ENCODE results near the gene LATS1.

Gene LATS1

DNA sequence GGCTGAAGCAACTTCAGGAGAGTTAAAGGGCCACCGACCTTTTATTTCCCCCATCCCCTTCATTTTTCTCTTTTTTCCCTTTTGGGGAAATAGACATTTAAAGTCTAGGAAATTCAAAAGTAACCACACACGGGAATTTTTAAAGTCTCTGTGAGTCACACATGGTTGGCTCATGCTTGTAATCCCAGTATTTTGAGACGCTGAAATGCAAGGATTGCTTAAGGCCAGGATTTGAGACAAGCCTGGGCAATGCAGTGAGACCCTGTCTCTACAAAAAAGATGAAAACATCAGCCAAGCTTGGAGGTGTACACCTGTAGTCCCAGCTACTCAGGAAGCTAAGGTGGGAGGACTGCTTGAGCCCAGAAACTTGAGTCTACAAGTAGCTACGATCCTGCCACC, 103.6 kb downstream of the LATS1 start:
- H3K9me3 ChIP-seq, result no peaks in the 10 kb centered on the region
- DNase-seq, result no peak
- peaks cover 3% of the 10 kb centered on the region; the same call in 1 of the 2 replicates for H3K4me1 ChIP-seq
- TF ChIP-seq, protein P1, sequence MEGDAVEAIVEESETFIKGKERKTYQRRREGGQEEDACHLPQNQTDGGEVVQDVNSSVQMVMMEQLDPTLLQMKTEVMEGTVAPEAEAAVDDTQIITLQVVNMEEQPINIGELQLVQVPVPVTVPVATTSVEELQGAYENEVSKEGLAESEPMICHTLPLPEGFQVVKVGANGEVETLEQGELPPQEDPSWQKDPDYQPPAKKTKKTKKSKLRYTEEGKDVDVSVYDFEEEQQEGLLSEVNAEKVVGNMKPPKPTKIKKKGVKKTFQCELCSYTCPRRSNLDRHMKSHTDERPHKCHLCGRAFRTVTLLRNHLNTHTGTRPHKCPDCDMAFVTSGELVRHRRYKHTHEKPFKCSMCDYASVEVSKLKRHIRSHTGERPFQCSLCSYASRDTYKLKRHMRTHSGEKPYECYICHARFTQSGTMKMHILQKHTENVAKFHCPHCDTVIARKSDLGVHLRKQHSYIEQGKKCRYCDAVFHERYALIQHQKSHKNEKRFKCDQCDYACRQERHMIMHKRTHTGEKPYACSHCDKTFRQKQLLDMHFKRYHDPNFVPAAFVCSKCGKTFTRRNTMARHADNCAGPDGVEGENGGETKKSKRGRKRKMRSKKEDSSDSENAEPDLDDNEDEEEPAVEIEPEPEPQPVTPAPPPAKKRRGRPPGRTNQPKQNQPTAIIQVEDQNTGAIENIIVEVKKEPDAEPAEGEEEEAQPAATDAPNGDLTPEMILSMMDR (IDR thresholded peaks at IDR 0.05; ENCODE audit: low read depth, low read length), result no peak
- 0 out of 2 replicates have a peak, but pooled peaks cover 3% of the 10 kb centered on the region for H3K36me3 ChIP-seq
- no peak overlapping the region for H3K4me3 ChIP-seq (ENCODE audit: low read depth, low read length)
- no peaks in the 10 kb centered on the region for H3K27me3 ChIP-seq

DNA sequence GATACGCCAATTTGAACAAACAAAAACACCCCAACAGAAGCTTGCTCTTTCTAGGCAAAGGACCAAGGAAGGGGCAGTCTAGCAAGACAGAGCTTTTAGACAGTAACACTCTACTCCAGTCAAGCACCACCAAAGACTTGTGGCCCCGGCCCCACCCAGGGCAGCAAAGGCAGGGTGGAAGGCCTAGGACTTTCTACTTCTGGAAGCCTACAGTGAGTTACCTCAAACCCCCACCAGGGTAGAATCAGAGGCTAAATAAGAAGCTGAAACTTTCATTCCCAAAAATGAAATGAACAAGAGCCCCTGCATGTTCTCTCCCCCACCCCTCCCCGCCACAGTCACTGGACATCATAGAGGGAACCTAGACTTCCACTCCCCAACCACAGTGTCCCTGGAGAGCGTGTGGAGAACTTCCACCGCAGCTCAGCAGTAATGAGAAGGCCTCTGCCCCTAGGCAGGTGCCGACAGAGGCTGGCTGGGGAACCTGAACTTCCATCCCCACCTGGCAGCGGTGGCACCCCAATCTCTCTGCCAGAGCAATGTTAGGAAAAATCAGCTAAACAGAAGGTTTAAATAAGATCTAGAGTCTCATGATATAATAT, 109.4 kb downstream of the LATS1 start:
- Histone ChIP-seq H3K9me3 (no peaks in the 10 kb centered on the region), H3K4me3 (ENCODE audit: low read depth, low read length) (no peak overlapping the region), H3K36me3 (0 out of 2 replicates have a peak, but pooled peaks cover 4% of the 10 kb centered on the region), H3K4me1 (no peaks in the 10 kb centered on the region), H3K27me3 (no peaks in the 10 kb centered on the region)
- TF ChIP-seq, protein P1 (IDR thresholded peaks at IDR 0.05; ENCODE audit: low read depth, low read length), result no peak
- no peak for DNase-seq
